Ecto neural progenitor cell (in vitro differentiated cells): ENCODE results near the gene KIRREL3.

Experiments
- DNase-seq: peaks from one replicate; pipeline ENCODE4 v3.0.0-alpha.2; 2018; ENCODE audit warnings: low spot score

The KIRREL3 gene

DNA sequence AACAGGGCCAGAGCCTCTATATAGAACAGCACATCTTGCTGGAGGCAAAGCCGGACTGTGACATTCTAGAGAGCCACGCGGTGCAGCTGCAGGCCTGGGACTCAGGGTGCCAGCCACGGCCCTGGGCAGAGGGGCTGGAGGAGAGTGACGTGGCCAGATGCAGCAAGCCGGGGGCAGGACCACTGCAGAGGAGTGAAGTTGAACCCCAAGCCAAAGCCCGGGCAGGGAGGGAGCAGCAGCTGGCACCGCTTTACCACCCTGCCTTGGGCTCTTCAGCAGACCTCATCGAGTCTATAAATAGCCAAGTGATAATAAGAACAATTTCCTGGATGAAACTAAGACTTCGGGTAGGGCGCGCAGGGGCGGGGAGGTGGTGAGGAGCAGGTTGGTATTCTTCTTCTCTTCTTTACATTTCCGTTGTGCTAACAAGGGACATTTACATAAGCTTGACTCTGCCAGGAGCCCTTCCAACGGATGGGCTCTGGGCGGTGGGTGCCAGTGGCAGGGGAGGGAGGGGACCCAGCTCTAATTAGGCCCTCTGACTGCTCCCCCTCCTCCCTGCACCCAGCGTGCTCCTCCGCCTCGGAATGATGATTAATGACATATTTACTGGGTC, 534.9 kb downstream of the KIRREL3 start:
- no peak for DNase-seq

DNA sequence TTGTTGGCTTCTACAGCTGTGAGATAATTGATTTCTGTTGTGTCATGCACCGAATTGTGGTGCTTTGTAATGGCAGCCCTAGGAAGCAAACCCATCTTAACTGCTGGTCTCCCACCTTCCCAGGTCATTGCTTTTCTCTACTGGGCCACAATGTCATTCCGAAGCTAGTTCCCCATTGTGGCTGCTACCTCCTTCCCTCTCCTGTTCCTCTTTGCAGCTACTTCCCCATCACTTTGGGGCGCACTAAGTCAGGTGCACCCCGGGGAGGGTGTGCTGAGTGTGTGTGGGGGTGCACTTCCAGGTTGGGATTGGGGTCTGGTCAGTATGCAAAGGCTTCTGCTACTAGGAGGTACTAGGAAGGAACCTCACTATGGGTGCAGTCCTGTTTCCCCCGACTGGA, 535.8 kb downstream of the KIRREL3 start:
- no peak for DNase-seq

DNA sequence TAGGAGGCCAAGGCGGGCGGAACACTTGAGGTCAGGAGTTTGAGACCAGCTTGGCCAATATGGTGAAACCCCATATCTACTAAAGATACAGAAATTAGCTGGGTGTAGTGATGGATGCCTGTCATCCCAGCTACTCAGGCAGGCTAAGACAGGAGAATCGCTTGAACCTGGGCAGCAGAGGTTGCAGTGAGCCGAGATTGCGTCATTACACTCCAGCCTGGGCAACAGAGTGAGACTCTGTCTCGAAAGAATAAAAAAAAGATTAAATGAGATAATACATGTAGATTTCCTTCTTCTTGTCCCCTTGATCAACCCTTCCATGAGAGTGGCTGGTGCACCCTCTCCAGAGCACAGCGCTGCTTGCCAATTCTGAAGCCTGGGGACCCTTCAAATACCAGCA, 538.1 kb downstream of the KIRREL3 start:
- no peak for DNase-seq

DNA sequence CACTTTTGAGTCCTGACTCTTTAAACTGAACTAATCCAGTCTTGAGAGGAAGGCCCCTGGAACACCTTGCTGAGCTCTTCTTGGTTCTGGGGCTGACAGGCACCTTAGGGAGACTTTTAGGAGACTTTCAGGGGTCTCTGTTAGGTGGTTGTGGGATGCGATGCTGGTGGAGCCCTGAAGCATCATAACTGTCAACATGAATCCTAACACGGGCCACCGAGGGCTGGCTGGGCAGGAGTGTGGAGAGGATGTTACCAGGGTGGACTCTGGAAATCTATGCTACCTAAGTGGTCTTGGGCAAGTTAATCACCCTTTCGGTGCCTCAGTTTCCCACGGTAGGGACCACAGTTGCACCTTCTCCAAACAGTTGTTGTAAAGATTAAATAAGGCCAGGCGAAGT, 538.6 kb downstream of the KIRREL3 start:
- no peak for DNase-seq

DNA sequence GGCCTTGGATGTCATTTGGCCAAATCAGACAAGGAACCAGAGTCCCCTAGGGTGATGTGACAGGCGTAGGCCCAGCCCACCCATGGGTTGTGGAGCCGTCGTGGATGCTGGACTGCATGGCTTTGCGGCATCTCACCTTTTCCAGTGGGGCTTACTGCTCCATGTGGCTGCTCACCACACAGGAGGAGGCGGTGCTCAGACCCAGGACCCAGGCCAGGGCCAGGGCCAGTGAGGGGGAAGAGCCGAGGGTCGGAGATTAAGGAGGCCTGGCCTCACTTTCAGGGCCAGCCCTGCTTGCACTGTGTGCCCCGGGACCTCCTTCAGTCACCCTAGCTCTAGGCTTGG, 539.5 kb downstream of the KIRREL3 start:
- no peak for DNase-seq

DNA sequence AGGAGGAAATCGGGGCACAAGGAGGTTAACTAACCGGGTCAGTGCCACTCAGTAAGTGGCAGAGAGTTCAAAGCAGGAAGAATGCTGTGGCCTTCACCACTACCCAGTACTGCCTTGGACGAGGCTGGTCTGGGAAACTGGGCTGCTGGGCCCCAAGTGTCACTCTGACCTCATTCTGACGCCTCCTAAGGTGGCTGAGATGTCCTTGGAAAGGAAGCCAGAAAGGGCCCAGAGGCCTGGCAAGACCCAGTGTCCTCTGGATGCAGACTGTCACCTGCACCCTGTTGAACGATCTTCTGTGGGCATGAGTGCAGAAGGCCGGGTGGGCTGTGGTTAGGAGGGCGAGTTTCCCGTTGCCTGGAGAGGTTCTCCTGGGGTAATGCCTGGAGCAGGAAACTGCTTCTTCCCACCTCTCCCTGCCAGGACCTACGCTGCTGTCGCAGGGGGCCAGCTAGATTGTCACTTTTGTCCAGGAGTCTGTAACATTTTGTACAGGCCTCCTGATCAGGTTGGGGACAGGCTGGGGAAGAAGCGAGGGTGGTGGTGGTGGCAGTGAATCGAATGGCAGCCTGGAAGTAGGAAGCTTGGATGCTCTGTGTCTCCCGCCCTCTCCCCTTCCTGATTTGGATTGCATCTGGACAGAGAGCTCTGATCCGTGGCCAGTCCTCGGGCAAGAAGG, 540.0 kb downstream of the KIRREL3 start:
- no peak for DNase-seq

DNA sequence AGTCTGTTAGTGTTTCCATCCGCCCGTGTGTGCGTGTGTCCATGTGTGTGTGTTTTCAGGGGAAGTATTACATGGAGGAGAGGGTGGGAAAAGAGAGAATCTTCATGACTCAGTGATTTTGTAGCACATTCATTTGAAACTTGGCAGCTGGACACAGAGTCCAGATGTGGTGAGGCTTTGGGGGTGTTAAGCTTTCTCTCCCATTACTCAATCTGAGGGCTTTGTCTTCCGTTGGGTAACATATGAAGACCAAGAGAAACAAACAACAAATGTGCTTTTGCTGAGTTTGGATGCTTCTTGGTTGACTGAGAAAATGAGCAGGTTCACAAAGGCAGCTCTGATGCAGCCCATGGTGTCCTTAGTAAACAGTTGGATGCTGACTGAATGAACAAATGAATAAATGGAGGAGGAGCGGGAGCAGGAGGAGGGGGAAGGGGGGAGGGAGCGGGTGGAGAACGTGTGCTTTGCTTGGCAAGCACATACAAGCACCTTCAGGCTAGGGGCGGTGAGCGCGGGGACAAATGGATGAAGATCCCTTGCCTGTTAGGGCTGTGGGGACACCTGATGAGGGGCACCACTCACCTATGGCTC, 540.8 kb downstream of the KIRREL3 start:
- DNase-seq, result no peak

DNA sequence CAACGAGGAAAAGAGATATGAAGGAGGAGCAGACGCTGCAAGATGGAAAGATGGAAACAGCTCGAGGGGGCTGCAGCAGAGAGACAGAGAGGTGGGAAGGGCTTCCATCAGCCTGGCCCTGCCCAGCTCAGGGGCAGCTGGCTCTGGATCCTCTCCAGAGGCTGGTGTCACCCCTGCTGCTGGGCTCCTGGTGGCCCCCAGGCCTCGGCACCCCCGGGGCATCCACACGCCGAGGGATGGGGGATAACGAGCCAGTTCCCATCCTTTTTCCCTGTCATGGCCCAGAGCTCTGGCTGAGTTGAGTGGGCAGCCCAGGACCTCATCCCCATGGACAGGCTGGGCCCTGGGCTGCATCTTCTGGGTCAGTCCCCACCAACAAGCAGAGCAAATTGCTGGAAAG, 542.8 kb downstream of the KIRREL3 start:
- no peak for DNase-seq

DNA sequence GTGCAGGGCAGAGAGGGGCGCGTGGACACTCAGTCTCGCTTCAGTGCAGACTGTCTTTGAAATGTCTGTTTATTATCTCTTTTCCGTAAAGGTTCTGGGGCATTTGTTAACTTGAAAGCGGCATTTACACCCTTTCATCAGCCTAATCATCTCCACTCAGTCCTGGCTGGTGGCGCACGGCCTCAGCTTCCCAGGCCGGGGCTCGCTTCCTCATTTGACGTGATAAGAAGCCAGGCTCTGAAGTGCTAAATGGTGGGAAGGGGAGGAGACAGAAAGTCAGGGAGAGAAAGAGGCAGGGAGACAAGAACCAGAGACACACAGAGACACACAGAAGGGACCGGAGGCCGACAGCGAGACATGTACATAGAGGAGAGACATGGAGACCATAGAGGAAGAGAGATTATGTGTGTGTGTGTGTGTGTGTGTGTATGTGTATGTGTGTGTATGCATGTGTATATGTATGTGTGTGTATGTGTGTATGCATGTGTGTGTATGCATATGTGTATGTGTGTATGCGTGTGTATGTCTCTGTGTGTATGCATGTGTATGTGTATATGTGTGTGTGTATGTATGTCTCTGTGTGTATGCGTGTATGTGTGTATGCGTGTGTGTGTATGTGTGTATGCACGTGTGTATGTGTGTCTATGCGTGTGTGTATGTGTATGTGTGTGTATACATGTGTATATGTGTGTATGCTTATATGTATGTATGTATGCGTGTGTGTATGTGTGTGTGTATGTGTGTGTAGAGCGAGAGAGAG, 543.6 kb downstream of the KIRREL3 start:
- DNase-seq, result no peak

DNA sequence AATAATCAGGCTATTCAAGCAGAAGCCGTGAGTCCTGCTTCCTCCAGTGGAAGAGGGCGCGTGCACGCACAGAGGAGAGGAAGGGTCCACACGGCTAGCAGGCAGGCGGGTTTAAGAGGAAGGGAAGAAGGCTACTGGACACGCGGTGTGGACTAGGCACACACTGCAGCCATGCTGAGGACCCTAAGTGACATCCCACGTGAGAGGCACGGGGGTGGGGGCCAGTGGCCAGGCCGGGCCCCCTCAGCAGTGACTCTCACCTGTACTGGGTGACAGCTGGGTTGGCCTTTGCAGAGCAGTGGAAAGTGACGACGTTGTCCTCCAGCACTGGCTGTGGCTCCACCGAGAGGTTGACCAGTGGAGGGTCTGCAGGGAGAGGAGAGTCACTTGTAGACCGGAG, 544.5 kb downstream of the KIRREL3 start:
- DNase-seq, result no peak

DNA sequence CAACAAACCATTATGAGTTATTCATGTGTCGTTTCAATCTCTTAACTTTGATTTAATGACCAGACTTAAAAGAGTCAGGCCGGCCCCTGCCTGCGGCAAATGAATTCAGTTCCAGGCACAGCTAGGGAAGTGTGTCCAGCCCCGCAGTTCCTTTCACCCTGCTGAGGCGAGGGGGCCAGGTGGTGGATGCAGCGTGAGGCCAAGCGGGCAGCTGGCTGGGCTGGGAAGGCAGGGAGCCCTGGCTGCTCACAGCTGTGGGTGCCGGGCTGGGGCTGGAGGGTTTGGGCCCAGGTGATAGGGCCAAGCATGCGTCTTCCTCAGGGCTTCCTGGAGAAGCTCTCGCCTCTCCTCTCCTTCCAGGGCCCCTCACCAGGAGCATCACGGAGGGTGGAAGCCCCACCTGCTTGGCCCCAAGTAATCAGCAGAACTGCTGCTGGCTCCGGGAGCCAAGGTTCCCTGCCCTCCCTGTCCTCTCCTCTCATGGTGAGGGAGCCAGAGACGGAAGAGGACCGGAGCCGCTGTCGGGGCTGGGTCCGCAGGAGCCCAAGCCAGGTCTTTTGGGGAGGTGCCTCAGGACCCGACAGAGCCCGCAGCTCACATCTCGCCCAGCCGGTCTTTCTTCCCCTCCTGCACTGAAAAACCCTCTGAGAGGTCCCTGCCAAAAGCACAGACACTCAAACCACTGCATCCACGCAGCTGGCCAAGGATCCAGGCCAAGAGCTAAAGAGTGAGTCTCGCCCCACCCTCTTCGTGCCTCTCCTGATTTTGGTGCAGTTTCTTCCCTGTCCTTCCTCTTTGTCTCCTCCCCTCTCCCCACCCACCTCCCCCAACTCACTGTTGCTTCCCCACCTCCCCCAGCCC, 548.1 kb downstream of the KIRREL3 start:
- DNase-seq, result no peak

DNA sequence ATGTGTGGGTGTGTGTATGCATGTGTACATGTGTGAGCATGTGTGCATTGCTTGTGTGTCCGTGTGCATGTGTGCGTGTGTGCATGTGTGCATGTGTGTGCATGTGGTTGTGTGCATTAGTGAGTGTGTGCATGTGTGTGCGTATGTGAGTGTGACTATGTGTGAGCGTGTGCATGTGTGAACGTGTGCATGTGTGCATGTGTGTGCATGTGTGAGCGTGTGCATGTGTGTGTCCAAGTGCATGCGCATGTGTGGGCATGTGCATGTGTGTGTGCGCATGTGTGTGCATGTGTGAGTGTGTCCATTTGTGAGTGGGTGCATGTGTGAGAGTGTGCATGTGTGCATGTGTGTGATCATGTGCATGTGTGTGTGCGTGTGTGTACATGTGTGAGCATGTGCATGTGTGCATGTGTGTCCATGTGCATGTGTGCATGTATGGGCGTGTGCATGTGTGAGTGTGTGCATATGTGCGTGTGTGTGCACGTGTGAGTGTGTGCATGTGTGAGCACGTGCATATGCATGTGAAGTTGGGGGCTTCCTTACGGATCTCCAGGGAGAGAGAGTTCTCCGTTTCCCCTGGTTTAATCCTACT, 549.3 kb downstream of the KIRREL3 start:
- no peak for DNase-seq

DNA sequence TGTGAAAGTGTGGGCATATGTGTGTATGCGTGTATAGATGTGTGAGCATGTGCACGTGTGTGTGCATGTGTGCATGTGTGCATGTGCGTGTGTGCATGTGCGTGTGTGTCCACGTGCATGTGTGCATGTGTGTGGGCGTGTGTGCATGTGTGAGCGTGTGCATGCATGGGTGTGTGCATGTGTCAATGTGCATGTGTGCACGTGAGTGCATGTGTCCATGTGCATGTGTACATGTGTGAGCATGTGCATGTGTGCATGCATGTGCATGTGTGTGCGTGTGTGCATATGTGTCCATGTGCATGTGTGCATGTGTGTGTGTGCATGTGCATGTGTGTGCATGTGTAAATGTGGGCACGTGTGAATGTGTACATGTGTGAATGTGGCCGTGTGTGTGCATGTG, 549.8 kb downstream of the KIRREL3 start:
- DNase-seq, result no peak

DNA sequence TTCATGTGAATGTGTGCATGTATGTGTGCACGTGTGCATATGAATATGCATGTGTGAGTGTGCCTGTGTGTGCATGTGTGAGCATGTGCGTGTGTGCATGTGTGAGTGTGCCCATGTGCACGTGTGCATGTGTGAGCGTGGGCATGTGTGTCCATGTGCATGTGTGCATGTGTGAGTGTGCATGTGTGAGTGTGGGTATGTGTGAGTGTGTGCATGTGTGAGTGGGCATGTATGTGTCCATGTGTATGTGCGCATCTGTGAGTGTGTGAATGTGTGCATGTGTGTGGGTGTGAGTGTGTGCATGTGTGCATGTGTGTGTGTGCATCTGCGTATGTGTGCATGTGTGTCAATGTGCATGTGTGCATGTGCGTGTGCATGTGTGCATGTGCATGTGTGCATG, 550.4 kb downstream of the KIRREL3 start:
- DNase-seq, result no peak

DNA sequence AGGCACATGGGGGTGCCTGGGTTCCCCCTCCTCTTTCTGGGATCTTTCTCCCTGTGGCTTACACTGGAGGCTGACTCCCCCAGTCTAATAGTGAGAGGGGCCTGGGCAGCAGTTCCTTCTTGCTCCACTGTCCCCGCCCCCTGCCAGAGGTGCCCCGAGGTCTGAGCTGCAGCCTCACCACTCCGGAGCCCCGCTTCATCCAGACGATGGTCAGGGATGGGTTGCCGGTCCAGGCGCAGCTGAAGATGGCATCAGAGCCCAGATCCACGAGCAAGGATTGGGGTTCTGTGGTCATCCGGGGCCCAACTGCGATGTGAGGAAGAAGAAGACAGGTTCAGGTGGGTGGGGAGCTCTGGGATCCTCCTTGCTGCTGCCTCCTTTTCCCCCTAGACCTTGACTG, 554.0 kb downstream of the KIRREL3 start:
- DNase-seq, result no peak

DNA sequence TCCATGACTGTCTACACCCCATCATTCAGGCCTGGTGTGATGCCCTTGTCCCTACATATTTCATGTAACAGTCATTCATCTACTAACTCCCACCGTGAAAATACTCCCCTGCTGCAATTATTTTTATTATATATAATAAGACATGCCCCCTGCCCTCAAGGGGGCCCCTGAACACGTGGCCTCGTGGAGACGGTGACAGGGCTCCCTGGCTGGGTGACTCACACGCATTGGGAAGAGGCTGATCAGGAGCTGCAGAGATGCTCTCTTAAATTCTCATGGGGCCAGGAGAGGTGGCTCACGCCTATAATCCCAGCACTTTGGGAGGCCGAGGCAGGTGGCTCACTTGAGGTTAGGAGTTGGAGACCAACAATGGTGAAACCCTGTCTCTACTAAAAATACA, 556.5 kb downstream of the KIRREL3 start:
- no peak for DNase-seq

DNA sequence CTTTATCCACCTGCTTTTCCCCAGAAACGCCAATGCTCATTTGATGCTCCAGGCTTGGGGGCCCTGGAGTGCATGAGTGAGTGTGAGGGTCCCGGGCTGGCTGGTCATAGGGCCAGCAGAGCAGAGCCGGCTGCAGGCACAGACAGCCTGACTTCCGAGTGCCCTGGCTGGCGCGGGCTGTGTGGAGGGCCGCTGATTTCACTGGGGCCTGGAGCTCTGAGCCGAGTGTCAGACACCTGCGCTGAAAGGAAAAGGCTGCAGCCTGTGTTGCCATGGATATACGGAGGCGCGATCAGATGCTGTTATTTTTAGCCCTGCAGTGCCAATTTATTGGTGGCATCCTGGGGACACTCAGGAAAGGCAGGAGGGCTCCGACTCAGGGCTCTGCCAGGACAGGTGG, 557.5 kb downstream of the KIRREL3 start:
- DNase-seq, result no peak

DNA sequence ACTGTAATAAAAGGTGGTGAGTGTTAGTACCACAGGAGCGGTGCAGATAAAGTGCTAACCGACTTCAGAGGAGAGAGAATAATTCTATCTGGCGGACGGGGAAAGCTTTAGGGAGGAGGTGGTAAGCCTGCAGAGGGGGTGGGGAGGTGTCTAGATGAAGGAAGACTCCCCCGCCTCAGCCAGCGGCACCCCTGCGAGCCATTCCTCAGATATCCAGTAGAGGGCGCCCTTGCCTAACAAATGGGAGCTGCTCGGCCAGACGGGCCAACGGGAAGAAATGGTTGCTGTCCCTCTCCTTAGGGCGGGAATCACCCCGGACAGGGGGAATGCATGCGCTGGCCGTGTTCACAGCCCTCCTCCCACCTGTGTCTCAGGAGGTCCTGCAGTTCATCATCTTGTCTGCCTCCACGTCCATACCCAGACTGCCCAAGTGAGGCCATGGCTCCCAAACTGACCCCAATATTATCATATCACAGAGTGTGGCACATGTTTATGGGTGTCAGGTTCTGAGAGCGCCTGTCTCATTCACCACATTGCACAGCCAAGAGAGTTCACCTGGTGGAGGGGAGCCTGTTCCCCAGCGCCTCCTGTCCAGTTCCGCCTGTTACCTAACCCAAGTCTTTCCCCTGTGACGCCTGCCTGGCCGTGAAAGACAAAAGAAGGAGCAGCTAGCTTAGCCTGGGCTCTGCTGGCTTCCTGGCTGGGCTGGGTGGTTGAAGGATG, 559.6 kb downstream of the KIRREL3 start:
- DNase-seq, result peak; percentile 94

DNA sequence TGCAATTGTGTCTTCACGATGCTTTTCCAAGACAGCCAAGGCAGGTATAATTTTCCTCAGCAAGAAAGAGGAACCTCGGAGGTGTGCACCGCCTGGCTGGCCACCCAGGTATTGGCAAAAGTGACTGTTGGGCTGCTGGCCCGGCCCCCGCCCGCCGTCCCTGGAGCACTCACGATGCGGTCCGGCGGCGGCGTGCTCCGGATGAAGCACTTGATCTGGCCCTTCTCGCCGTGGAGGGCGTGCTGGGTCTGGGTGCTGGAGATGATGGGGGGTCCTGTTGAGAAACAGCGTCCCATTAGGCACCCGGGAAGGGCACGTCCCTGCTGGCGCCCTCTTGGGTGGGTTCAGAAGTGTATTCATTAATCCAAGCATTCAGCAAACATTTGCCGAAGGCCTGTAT, 560.3 kb downstream of the KIRREL3 start:
- DNase-seq, result no peak

DNA sequence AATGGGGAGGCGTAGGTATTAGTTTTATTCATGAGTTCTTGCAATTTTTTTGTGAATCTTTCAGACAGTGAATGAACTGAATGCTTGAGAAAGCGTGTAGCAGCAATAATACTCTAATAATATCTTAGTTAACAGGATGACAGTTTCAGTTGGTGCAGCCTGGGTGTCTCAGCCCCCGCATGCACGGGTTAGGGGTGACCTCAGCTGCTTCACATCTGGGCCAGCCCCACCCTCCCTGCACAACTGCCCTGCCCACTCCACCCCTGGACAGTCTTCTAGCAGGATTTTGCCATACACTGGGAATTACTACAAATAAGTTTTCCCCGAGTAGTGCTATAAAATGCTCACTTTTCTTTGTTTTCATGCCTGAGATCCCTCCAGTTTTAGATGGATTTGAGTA, 561.9 kb downstream of the KIRREL3 start:
- no peak for DNase-seq

DNA sequence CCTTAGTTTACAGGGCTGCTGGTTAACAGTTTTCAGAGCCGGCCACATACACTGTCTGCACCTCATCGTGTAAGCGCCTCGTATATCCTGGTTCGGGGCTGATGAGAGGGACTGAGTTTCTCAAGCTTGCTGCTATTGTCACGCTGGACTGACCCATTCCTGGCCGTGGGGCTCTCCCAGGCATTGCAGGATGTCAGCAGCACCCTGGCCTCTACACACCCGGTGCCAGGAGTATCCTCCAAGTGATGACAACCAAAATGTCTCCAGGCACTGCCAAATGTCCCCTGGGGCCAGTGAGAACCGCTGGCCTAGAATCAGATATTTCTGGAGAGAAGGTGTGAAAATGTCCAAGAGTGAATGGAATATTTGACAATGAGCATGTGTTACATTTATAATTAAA, 562.3 kb downstream of the KIRREL3 start:
- DNase-seq, result no peak
